SU-DHL-6 (cell line): ENCODE data around the gene FAM25A.

Source experiments
- EZH2phosphoT487 ChIP-seq: fragments of 200-600 bp; sonication (generic), shearing (Covaris generic); conservative IDR thresholded peaks from 2 replicates; pipeline ENCODE4 v1.6.1; 2018; ENCODE audit warnings: mild to moderate bottlenecking, antibody characterized with exemption, low read length, moderate library complexity, mixed read lengths
- TF ChIP-seq, protein P1 (sequence below): fragments of 200-600 bp; sonication (generic); IDR thresholded peaks from one replicate; pipeline ENCODE4 v1.5.1; 2017; ENCODE audit warnings: antibody characterized with exemption, mild to moderate bottlenecking, low read length, moderate library complexity; ENCODE audit not compliant: insufficient read depth, poor library complexity, severe bottlenecking

DNA sequence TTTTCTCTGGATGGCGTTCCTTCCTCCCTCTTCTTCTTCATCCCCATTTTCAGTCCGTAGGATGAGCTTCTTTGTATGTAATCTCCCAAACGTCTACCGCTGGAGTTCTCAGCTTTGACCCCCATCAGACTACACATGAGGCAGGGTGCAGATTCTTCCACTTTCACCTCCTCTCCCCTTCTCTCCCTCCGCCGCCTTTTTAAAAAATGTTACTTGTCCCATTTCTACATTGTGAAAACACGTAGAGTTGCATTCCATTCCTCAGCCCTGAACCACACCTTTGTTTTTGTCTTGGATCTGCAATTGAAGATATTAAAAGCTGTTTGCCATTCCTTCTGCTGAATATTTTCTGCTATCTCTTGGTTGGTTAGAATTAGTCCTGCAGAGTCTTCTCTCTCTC lies 45.6 kb upstream of the FAM25A start:
- TF ChIP-seq, protein P1, sequence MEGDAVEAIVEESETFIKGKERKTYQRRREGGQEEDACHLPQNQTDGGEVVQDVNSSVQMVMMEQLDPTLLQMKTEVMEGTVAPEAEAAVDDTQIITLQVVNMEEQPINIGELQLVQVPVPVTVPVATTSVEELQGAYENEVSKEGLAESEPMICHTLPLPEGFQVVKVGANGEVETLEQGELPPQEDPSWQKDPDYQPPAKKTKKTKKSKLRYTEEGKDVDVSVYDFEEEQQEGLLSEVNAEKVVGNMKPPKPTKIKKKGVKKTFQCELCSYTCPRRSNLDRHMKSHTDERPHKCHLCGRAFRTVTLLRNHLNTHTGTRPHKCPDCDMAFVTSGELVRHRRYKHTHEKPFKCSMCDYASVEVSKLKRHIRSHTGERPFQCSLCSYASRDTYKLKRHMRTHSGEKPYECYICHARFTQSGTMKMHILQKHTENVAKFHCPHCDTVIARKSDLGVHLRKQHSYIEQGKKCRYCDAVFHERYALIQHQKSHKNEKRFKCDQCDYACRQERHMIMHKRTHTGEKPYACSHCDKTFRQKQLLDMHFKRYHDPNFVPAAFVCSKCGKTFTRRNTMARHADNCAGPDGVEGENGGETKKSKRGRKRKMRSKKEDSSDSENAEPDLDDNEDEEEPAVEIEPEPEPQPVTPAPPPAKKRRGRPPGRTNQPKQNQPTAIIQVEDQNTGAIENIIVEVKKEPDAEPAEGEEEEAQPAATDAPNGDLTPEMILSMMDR = no peak
- no peak for TF ChIP-seq EZH2phosphoT487
